ENCODE data around the gene EBF3.

EBF3 gene

GRCh38 chr10:129841590-129841989 lies 122.5 kb downstream of the EBF3 start:
- Mint-ChIP-seq H3K4me1 (ENCODE audit: low read depth) (no peaks in the 10 kb centered on the region), H3K27me3 (ENCODE audit: low read depth) (no peaks in the 10 kb centered on the region), H3K36me3 (ENCODE audit: low read depth) (no peaks in the 10 kb centered on the region), H3K9me3 (no peaks in the 10 kb centered on the region), H3K27ac (no peak overlapping the region), H3K4me3 (no peak overlapping the region)
- no peak for DNase-seq (ENCODE audit: low spot score)

GRCh38 chr10:129841071-129841470 lies 123.0 kb downstream of the EBF3 start:
- Mint-ChIP-seq H3K9me3 (no peaks in the 10 kb centered on the region), H3K27me3 (ENCODE audit: low read depth) (no peaks in the 10 kb centered on the region), H3K4me3 (no peak overlapping the region), H3K4me1 (ENCODE audit: low read depth) (no peaks in the 10 kb centered on the region), H3K27ac (no peak overlapping the region), H3K36me3 (ENCODE audit: low read depth) (no peaks in the 10 kb centered on the region)
- DNase-seq (ENCODE audit: low spot score): no peak

GRCh38 chr10:129840196-129840590 lies 123.9 kb downstream of the EBF3 start:
- Mint-ChIP-seq H3K4me1 (ENCODE audit: low read depth) (no peaks in the 10 kb centered on the region), H3K27ac (no peak overlapping the region), H3K27me3 (ENCODE audit: low read depth) (no peaks in the 10 kb centered on the region), H3K9me3 (no peaks in the 10 kb centered on the region), H3K4me3 (no peak overlapping the region), H3K36me3 (ENCODE audit: low read depth) (no peaks in the 10 kb centered on the region)
- DNase-seq (ENCODE audit: low spot score): no peak

- Mint-ChIP-seq H3K27ac (no peak overlapping the region), H3K27me3 (ENCODE audit: low read depth) (no peaks in the 10 kb centered on the region), H3K4me3 (no peak overlapping the region), H3K4me1 (ENCODE audit: low read depth) (no peaks in the 10 kb centered on the region), H3K36me3 (ENCODE audit: low read depth) (no peaks in the 10 kb centered on the region), H3K9me3 (no peaks in the 10 kb centered on the region)
- DNase-seq (ENCODE audit: low spot score): no peak
Measured at GRCh38 chr10:129839285-129840195, 124.5 kb downstream of the EBF3 start.

- no peaks in the 10 kb centered on the region for H3K4me1 Mint-ChIP-seq (ENCODE audit: low read depth)
- H3K9me3 Mint-ChIP-seq: no peaks in the 10 kb centered on the region
- no peaks in the 10 kb centered on the region for H3K36me3 Mint-ChIP-seq (ENCODE audit: low read depth)
- H3K27me3 Mint-ChIP-seq (ENCODE audit: low read depth): no peaks in the 10 kb centered on the region
- H3K27ac Mint-ChIP-seq: no peak overlapping the region
- no peak overlapping the region for H3K4me3 Mint-ChIP-seq
- no peak for DNase-seq (ENCODE audit: low spot score)
Measured at GRCh38 chr10:129838794-129839193, 125.3 kb downstream of the EBF3 start.

GRCh38 chr10:129837909-129838582 lies 126.0 kb downstream of the EBF3 start:
- DNase-seq (ENCODE audit: low spot score): no peak
- Mint-ChIP-seq H3K9me3 (no peaks in the 10 kb centered on the region), H3K27ac (no peak overlapping the region), H3K27me3 (ENCODE audit: low read depth) (no peaks in the 10 kb centered on the region), H3K4me3 (no peak overlapping the region), H3K4me1 (ENCODE audit: low read depth) (no peaks in the 10 kb centered on the region), H3K36me3 (ENCODE audit: low read depth) (no peaks in the 10 kb centered on the region)

- H3K9me3 Mint-ChIP-seq: no peaks in the 10 kb centered on the region
- no peak overlapping the region for H3K27ac Mint-ChIP-seq
- H3K4me3 Mint-ChIP-seq: no peak overlapping the region
- no peaks in the 10 kb centered on the region for H3K36me3 Mint-ChIP-seq (ENCODE audit: low read depth)
- H3K4me1 Mint-ChIP-seq (ENCODE audit: low read depth): no peaks in the 10 kb centered on the region
- DNase-seq (ENCODE audit: low spot score): no peak
- no peaks in the 10 kb centered on the region for H3K27me3 Mint-ChIP-seq (ENCODE audit: low read depth)
Measured at GRCh38 chr10:129836253-129836652, 127.8 kb downstream of the EBF3 start.

- H3K27ac Mint-ChIP-seq: no peak overlapping the region
- DNase-seq (ENCODE audit: low spot score): no peak
- H3K4me1 Mint-ChIP-seq (ENCODE audit: low read depth): no peaks in the 10 kb centered on the region
- H3K27me3 Mint-ChIP-seq (ENCODE audit: low read depth): peaks cover 3% of the 10 kb centered on the region
- no peaks in the 10 kb centered on the region for H3K36me3 Mint-ChIP-seq (ENCODE audit: low read depth)
- no peak overlapping the region for H3K4me3 Mint-ChIP-seq
- no peaks in the 10 kb centered on the region for H3K9me3 Mint-ChIP-seq
Measured at GRCh38 chr10:129833994-129834739, 129.9 kb downstream of the EBF3 start.

GRCh38 chr10:129833468-129833950 lies 130.6 kb downstream of the EBF3 start:
- DNase-seq (ENCODE audit: low spot score): no peak
- Mint-ChIP-seq H3K27me3 (ENCODE audit: low read depth) (peaks cover 3% of the 10 kb centered on the region), H3K4me1 (ENCODE audit: low read depth) (no peaks in the 10 kb centered on the region), H3K36me3 (ENCODE audit: low read depth) (no peaks in the 10 kb centered on the region), H3K9me3 (no peaks in the 10 kb centered on the region), H3K4me3 (no peak overlapping the region), H3K27ac (no peak overlapping the region)

GRCh38 chr10:129832573-129833467 lies 131.3 kb downstream of the EBF3 start:
- Mint-ChIP-seq H3K4me1 (ENCODE audit: low read depth) (no peaks in the 10 kb centered on the region), H3K36me3 (ENCODE audit: low read depth) (no peaks in the 10 kb centered on the region), H3K27me3 (ENCODE audit: low read depth) (peaks cover 3% of the 10 kb centered on the region), H3K27ac (no peak overlapping the region), H3K4me3 (no peak overlapping the region), H3K9me3 (no peaks in the 10 kb centered on the region)
- DNase-seq (ENCODE audit: low spot score): no peak

- H3K36me3 Mint-ChIP-seq (ENCODE audit: low read depth): no peaks in the 10 kb centered on the region
- H3K9me3 Mint-ChIP-seq: no peaks in the 10 kb centered on the region
- no peak overlapping the region for H3K4me3 Mint-ChIP-seq
- peaks cover 3% of the 10 kb centered on the region for H3K27me3 Mint-ChIP-seq (ENCODE audit: low read depth)
- H3K27ac Mint-ChIP-seq: no peak overlapping the region
- DNase-seq (ENCODE audit: low spot score): no peak
- H3K4me1 Mint-ChIP-seq (ENCODE audit: low read depth): no peaks in the 10 kb centered on the region
Measured at GRCh38 chr10:129831150-129831549, 132.9 kb downstream of the EBF3 start.

GRCh38 chr10:129825826-129826225 lies 138.2 kb downstream of the EBF3 start:
- Mint-ChIP-seq H3K9me3 (no peaks in the 10 kb centered on the region), H3K4me3 (no peak overlapping the region), H3K27me3 (ENCODE audit: low read depth) (peaks cover 3% of the 10 kb centered on the region), H3K36me3 (ENCODE audit: low read depth) (no peaks in the 10 kb centered on the region), H3K4me1 (ENCODE audit: low read depth) (no peaks in the 10 kb centered on the region), H3K27ac (no peak overlapping the region)
- no peak for DNase-seq (ENCODE audit: low spot score)

GRCh38 chr10:129825221-129825620 lies 138.9 kb downstream of the EBF3 start:
- Mint-ChIP-seq H3K4me3 (no peak overlapping the region), H3K27me3 (ENCODE audit: low read depth) (peaks cover 3% of the 10 kb centered on the region), H3K27ac (no peak overlapping the region), H3K9me3 (no peaks in the 10 kb centered on the region), H3K36me3 (ENCODE audit: low read depth) (no peaks in the 10 kb centered on the region), H3K4me1 (ENCODE audit: low read depth) (no peaks in the 10 kb centered on the region)
- no peak for DNase-seq (ENCODE audit: low spot score)

Measured in T-helper 2 cell treated with Interferon-gamma antibody and Interleukin-4, amounts not matched to agents 5 μg/mL and 100 μg/mL, for 36 hours (primary cell).